ENCODE data around the gene TMBIM6. TPM values are rescaled to one million over a fixed set of nuclear protein-coding genes. Genes with fewer than 3 reads are reported as not detected.

TMBIM6 gene
- total and polyA plus RNA-seq, 9 of the 15 experiments (the other 6 are each of a cell fraction or from before 2014, with no cell fraction given), result 147 to 1,288 (median 352) TPM

DNA sequence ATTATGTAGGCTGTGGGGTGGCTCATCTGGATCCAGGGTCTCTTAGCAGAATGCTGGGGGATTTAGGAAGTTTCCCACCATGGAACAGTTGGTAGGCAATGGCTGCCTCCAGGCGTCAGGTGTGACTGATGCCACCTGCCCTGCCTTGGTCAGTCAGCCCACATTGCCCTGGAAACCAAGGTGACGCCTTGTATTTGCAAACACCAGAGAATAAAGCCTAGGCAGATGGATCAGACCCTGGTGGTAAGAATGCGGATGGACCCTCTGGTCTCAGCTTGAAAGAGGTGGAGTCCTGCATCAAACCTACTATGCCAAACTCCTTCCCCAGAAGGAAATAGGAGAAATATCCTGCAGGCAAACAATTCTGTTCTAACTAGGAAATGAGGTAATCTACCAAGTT, 48.6 kb downstream of the TMBIM6 start:
- Histone ChIP-seq H3K9me3 (replicated peaks; ENCODE audit: control insufficient read depth, insufficient read depth, low read depth, low read length) (no peaks in the 10 kb centered on the region), H3K79me2 (ENCODE audit: control insufficient read depth, insufficient read depth, low read length) (no peaks in the 10 kb centered on the region), H3K9ac (ENCODE audit: insufficient read depth in 1 of 2, low read depth in 2 of 2, low read length in 2 of 2) (no peak overlapping the region), H4K20me1 (replicated peaks; ENCODE audit: control insufficient read depth, insufficient read depth, low read length) (0 out of 2 replicates have a peak, but pooled peaks cover 3% of the 10 kb centered on the region), H3K4me1 (replicated peaks in 1 of 2; ENCODE audit: control insufficient read depth in 2 of 2, insufficient read depth in 2 of 2, low read length in 2 of 2) (peaks cover under 1 to 19% of the 10 kb centered on the region in 2 experiments; a peak in 2 of 5 replicates), H3K36me3 (ENCODE audit: control insufficient read depth, insufficient read depth, low read length) (no peaks in the 10 kb centered on the region), H3K9me1 (ENCODE audit: control insufficient read depth, insufficient read depth, low read length) (no peaks in the 10 kb centered on the region), H3K4me2 (ENCODE audit: insufficient read depth, low read length) (no peak overlapping the region), H3K27me3 (ENCODE audit: control insufficient read depth in 2 of 2, insufficient read depth in 2 of 2, low read length in 2 of 2) (no peaks in the 10 kb centered on the region), H2AFZ (ENCODE audit: low read depth, low read length) (no peak overlapping the region), H3K4me3 (no peak overlapping the region), H3K27ac (ENCODE audit: extremely low read depth, low read depth, low read length) (no peak overlapping the region)
- no peak for FAIRE-seq
- WGBS (ENCODE audit: insufficient coverage, low coverage, missing lambda C conversion rate), result 68% methylated on average over 3 of the region's 3 CpGs
- DNase-seq (ENCODE audit: extremely low read depth in 1 of 4, low spot score in 3 of 4), result peak in 1 of 4 experiments; percentile 21
- BruUV-seq (replicated peaks), result no TSS peak
- ChIA-PET POLR2A (interaction anchor here (0.9 kb wide), 1 partner anchor 48 kb away, joined by 3 read pairs; the partner anchor contains the start of gene TMBIM6), CTCF (ENCODE audit: low intra/inter-chr PET ratio) (no interaction called here)
- peak in 1 of 2 experiments; percentile 89; a peak in 2 of 4 replicates for TF ChIP-seq TEAD1 (CRISPR knock-in tag; IDR thresholded peaks at IDR 0.05)
- TF ChIP-seq ZNF707 (CRISPR knock-in tag; conservative IDR thresholded peaks at IDR 0.05), result no peak
- ATAC-seq, result no peak
- intact Hi-C loops (cut with micrococcal nuclease) (no loop called here), in situ Hi-C loops (cut with MboI) (no loop called here)

GRCh38 chr12:49790741-49791555, 49.6 kb downstream of the TMBIM6 start:
- no peaks in the 10 kb centered on the region for H3K36me3 ChIP-seq (ENCODE audit: control insufficient read depth, insufficient read depth, low read length)
- H4K20me1 ChIP-seq (replicated peaks; ENCODE audit: control insufficient read depth, insufficient read depth, low read length), result 0 out of 2 replicates have a peak, but pooled peaks cover 3% of the 10 kb centered on the region
- DNase-seq (ENCODE audit: extremely low read depth in 1 of 4, low spot score in 3 of 4), result no peak
- in situ Hi-C loops (cut with MboI), result no loop called here
- no peaks in the 10 kb centered on the region for H3K9me1 ChIP-seq (ENCODE audit: control insufficient read depth, insufficient read depth, low read length)
- intact Hi-C loops (cut with micrococcal nuclease), result no loop called here
- H3K9me3 ChIP-seq (replicated peaks; ENCODE audit: control insufficient read depth, insufficient read depth, low read depth, low read length), result no peaks in the 10 kb centered on the region
- H3K27me3 ChIP-seq (ENCODE audit: control insufficient read depth in 2 of 2, insufficient read depth in 2 of 2, low read length in 2 of 2), result no peaks in the 10 kb centered on the region
- no TSS peak for BruUV-seq (replicated peaks)
- H3K79me2 ChIP-seq (ENCODE audit: control insufficient read depth, insufficient read depth, low read length), result no peaks in the 10 kb centered on the region
- H2AFZ ChIP-seq (ENCODE audit: low read depth, low read length), result no peak overlapping the region
- ChIA-PET POLR2A (interaction anchor here (0.9 kb wide), 2 partner anchors 9 to 49 kb away, joined by 3 read pairs; partner anchors contain the start of gene TMBIM6), CTCF (ENCODE audit: low intra/inter-chr PET ratio) (no interaction called here)
- no peak overlapping the region for H3K27ac ChIP-seq (ENCODE audit: extremely low read depth, low read depth, low read length)
- ATAC-seq, result no peak
- H3K4me3 ChIP-seq, result no peak overlapping the region
- H3K4me2 ChIP-seq (ENCODE audit: insufficient read depth, low read length), result no peak overlapping the region
- peaks cover 0 to 22% of the 10 kb centered on the region in 2 experiments; a peak in 2 of 5 replicates for H3K4me1 ChIP-seq (replicated peaks in 1 of 2; ENCODE audit: control insufficient read depth in 2 of 2, insufficient read depth in 2 of 2, low read length in 2 of 2)
- no peak for FAIRE-seq
- WGBS (ENCODE audit: insufficient coverage, low coverage, missing lambda C conversion rate), result 66% methylated on average over 18 of the region's 22 CpGs
- no peak for TF ChIP-seq KLF16 (IDR thresholded peaks at IDR 0.05)
- H3K9ac ChIP-seq (ENCODE audit: insufficient read depth in 1 of 2, low read depth in 2 of 2, low read length in 2 of 2), result no peak overlapping the region; a peak in 1 of 4 replicates

All from K562 (cell line).